Measurements from ENCODE around the gene ELFN2.

Gene ELFN2

DNA sequence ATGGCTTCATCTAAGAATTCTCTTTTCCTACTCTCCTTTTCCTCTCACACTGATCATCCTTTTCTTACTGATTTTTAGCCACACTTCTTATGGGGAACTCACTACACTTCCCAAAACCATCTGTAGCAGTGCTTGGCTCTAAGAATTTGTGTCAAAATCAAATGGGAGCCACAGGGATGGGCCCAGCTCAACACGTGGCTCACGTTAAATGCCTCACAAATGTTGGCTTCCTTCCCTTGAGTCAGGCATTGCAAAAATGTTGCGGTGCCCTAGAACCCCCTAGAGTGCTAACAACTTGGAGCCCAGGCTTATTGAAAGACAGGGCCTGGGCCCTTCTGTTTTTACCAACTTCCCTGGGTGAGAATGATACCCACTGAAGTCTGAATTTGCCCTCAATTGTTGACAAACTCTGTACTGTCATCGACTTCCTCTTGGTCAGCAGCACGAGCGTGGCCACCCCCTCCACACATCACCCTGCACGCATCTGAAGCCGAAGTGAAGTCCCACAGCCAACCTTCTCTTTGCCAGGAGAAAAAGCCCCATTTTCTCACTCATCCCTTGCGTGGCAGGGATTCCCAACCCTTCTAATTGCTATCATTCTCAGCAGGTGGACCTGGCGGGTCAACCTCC lies 69.7 kb downstream of the ELFN2 start:
- H3K9me3 ChIP-seq (ENCODE audit: control insufficient read depth, insufficient read depth, low read depth, low read length): no peaks in the 10 kb centered on the region
- ChIA-PET POLR2A (no interaction called here), CTCF (no interaction called here)
- no peak overlapping the region for H3K4me3 ChIP-seq (ENCODE audit: low read depth, low read length)
- H3K4me1 ChIP-seq (ENCODE audit: control insufficient read depth, insufficient read depth, low read length): no peaks in the 10 kb centered on the region
- H3K36me3 ChIP-seq (ENCODE audit: control insufficient read depth in 2 of 2, insufficient read depth in 1 of 2, low read length in 2 of 2): no peaks in the 10 kb centered on the region
- H3K27ac ChIP-seq (ENCODE audit: extremely low read depth, low read depth, low read length): no peak overlapping the region
- TF ChIP-seq ZFP37 (tag by site-specific recombination; IDR thresholded peaks at IDR 0.05) (no peak), ZNF707 (tag by site-specific recombination; IDR thresholded peaks at IDR 0.05) (no peak), ZNF600 (tag by site-specific recombination; IDR thresholded peaks at IDR 0.05) (no peak), ZNF544 (tag by site-specific recombination; IDR thresholded peaks at IDR 0.05) (no peak), SCRT2 (tag by site-specific recombination; IDR thresholded peaks at IDR 0.05) (no peak)

GRCh38 chr22:37356922-37357321 lies 70.4 kb downstream of the ELFN2 start:
- Histone ChIP-seq H3K4me3 (ENCODE audit: low read depth, low read length) (no peak overlapping the region), H3K9me3 (ENCODE audit: control insufficient read depth, insufficient read depth, low read depth, low read length) (no peaks in the 10 kb centered on the region), H3K4me1 (ENCODE audit: control insufficient read depth, insufficient read depth, low read length) (no peaks in the 10 kb centered on the region), H3K27ac (ENCODE audit: extremely low read depth, low read depth, low read length) (no peak overlapping the region), H3K36me3 (ENCODE audit: control insufficient read depth in 2 of 2, insufficient read depth in 1 of 2, low read length in 2 of 2) (no peaks in the 10 kb centered on the region)
- TF ChIP-seq ZNF660 (tag by site-specific recombination; IDR thresholded peaks at IDR 0.05) (no peak), RBAK (tag by site-specific recombination; IDR thresholded peaks at IDR 0.05) (no peak), ZBTB44 (tag by site-specific recombination; IDR thresholded peaks at IDR 0.05) (no peak), ZNF555 (tag by site-specific recombination; conservative IDR thresholded peaks at IDR 0.05) (no peak), ZNF416 (tag by site-specific recombination; IDR thresholded peaks at IDR 0.05) (no peak), SETDB1 (IDR thresholded peaks at IDR 0.05; ENCODE audit: insufficient read length, low read length) (peak; percentile 46), ZNF624 (tag by site-specific recombination; IDR thresholded peaks at IDR 0.05) (no peak)
- POLR2A ChIA-PET: no interaction called here
- CTCF ChIA-PET: no interaction called here

DNA sequence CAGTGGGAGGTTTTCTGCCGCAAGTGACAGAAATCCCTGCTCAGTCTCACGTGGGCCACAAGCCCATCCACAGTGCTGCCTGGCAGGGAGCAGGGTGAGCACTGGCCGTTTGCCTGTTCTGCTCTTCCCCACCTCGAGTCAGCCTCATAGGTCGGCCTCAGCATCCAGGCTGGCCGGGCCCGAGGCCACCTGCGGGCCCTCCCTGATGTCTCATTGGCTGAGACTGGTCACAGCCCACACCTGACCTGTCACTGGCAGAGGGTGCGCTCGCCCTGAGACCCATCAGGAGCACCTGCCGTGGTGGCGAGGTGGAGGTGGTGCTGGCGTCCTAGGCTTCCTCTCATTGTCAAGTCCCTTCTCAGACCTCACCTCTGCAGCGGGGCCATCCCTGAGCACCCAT lies 72.1 kb downstream of the ELFN2 start:
- Histone ChIP-seq H3K4me3 (ENCODE audit: low read depth, low read length) (no peak overlapping the region), H3K36me3 (ENCODE audit: control insufficient read depth in 2 of 2, insufficient read depth in 1 of 2, low read length in 2 of 2) (no peaks in the 10 kb centered on the region), H3K4me1 (ENCODE audit: control insufficient read depth, insufficient read depth, low read length) (no peaks in the 10 kb centered on the region), H3K27ac (ENCODE audit: extremely low read depth, low read depth, low read length) (no peak overlapping the region), H3K9me3 (ENCODE audit: control insufficient read depth, insufficient read depth, low read depth, low read length) (no peaks in the 10 kb centered on the region)
- ChIA-PET POLR2A (no interaction called here), CTCF (interaction anchor here (0.7 kb wide), 1 partner anchor 23 kb away, joined by 3 read pairs; no protein-coding TSS in a partner anchor)
- TF ChIP-seq ZNF548 (tag by site-specific recombination; IDR thresholded peaks at IDR 0.05) (no peak), ZNF558 (tag by site-specific recombination; IDR thresholded peaks at IDR 0.05) (no peak), ZNF350 (tag by site-specific recombination; IDR thresholded peaks at IDR 0.05) (no peak), ZNF19 (tag by site-specific recombination; IDR thresholded peaks at IDR 0.05; ENCODE audit: low read depth) (no peak), KLF9 (tag by site-specific recombination; IDR thresholded peaks at IDR 0.05; ENCODE audit: low read depth) (no peak), ZBTB21 (tag by site-specific recombination; IDR thresholded peaks at IDR 0.05) (no peak), ZNF433 (tag by site-specific recombination; IDR thresholded peaks at IDR 0.05; ENCODE audit: low read depth) (no peak), MZF1 (tag by site-specific recombination; IDR thresholded peaks at IDR 0.05; ENCODE audit: borderline replicate concordance) (no peak), AEBP2 (tag by site-specific recombination; IDR thresholded peaks at IDR 0.05; ENCODE audit: borderline replicate concordance) (no peak), GLIS2 (tag by site-specific recombination; IDR thresholded peaks at IDR 0.05) (no peak), RBAK (tag by site-specific recombination; IDR thresholded peaks at IDR 0.05) (no peak), ZNF146 (tag by site-specific recombination; IDR thresholded peaks at IDR 0.05) (no peak)
- TF ChIP-seq, protein P1, sequence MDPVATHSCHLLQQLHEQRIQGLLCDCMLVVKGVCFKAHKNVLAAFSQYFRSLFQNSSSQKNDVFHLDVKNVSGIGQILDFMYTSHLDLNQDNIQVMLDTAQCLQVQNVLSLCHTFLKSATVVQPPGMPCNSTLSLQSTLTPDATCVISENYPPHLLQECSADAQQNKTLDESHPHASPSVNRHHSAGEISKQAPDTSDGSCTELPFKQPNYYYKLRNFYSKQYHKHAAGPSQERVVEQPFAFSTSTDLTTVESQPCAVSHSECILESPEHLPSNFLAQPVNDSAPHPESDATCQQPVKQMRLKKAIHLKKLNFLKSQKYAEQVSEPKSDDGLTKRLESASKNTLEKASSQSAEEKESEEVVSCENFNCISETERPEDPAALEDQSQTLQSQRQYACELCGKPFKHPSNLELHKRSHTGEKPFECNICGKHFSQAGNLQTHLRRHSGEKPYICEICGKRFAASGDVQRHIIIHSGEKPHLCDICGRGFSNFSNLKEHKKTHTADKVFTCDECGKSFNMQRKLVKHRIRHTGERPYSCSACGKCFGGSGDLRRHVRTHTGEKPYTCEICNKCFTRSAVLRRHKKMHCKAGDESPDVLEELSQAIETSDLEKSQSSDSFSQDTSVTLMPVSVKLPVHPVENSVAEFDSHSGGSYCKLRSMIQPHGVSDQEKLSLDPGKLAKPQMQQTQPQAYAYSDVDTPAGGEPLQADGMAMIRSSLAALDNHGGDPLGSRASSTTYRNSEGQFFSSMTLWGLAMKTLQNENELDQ (tag by site-specific recombination; IDR thresholded peaks at IDR 0.05; ENCODE audit: low read depth): no peak
